ENCODE measurements around the gene OVOL3. TPM values are rescaled to one million over a fixed set of nuclear protein-coding genes. Genes with fewer than 3 reads are reported as not detected.
"Not testable (repeated sequence)": the region's sequence is repeated elsewhere in the genome, so short reads cannot be mapped to it uniquely, and the experiment has no call there.

OVOL3 gene
- total RNA-seq, 2 experiments from 2014 or later, result not detected

- POLR2A ChIA-PET, result no interaction called here
- Histone ChIP-seq H3K36me3 (ENCODE audit: insufficient read depth, low read length) (peaks cover 88% of the 10 kb centered on the region), H3K79me2 (ENCODE audit: insufficient read depth, low read depth, low read length) (no peaks in the 10 kb centered on the region), H4K20me1 (ENCODE audit: insufficient read depth, low read length) (no peaks in the 10 kb centered on the region), H3K27ac (ENCODE audit: low read depth, low read length, poor library complexity, severe bottlenecking) (no peak overlapping the region), H3K9me2 (ENCODE audit: insufficient read depth, low read length) (no peaks in the 10 kb centered on the region), H3K4me1 (ENCODE audit: insufficient read depth, low read length, poor library complexity, severe bottlenecking) (no peaks in the 10 kb centered on the region), H3K4me3 (ENCODE audit: low read depth, low read length, poor library complexity, severe bottlenecking) (no peak overlapping the region), H2AFZ (ENCODE audit: low read length) (no peak overlapping the region), H3K4me2 (ENCODE audit: low read length) (no peak overlapping the region), H3K9me3 (ENCODE audit: low read length) (no peaks in the 10 kb centered on the region)
- no TSS peak for BruUV-seq (replicated peaks)
- no peak for TF ChIP-seq CTCF (conservative IDR thresholded peaks at IDR 0.05; ENCODE audit: low read length)
- TF ChIP-seq EZH2phosphoT487 (IDR thresholded peaks at IDR 0.05; ENCODE audit: borderline replicate concordance, low read depth, low read length), result no peak
- DNase-seq (ENCODE audit: low spot score), result no peak
- intact Hi-C loops (cut with micrococcal nuclease; ENCODE audit: unreplicated experiment), result no loop called here
- CTCF ChIA-PET (ENCODE audit: unreplicated experiment), result no interaction called here
Measured at GRCh38 chr19:36067681-36068080, 43.3 kb upstream of the OVOL3 start.

- peaks cover 90% of the 10 kb centered on the region for H3K36me3 ChIP-seq (ENCODE audit: insufficient read depth, low read length)
- CTCF ChIA-PET (ENCODE audit: unreplicated experiment); intact Hi-C loops (cut with micrococcal nuclease; ENCODE audit: unreplicated experiment); H3K4me3 ChIP-seq (ENCODE audit: low read depth, low read length, poor library complexity, severe bottlenecking); H3K9me2 ChIP-seq (ENCODE audit: insufficient read depth, low read length); H3K4me2 ChIP-seq (ENCODE audit: low read length); DNase-seq (ENCODE audit: low spot score); BruUV-seq (replicated peaks); H4K20me1 ChIP-seq (ENCODE audit: insufficient read depth, low read length); H3K79me2 ChIP-seq (ENCODE audit: insufficient read depth, low read depth, low read length); POLR2A ChIA-PET; H3K27ac ChIP-seq (ENCODE audit: low read depth, low read length, poor library complexity, severe bottlenecking); H3K9me3 ChIP-seq (ENCODE audit: low read length); H2AFZ ChIP-seq (ENCODE audit: low read length); H3K4me1 ChIP-seq (ENCODE audit: insufficient read depth, low read length, poor library complexity, severe bottlenecking): not testable (repeated sequence)
Measured at GRCh38 chr19:36068810-36069499, 42.0 kb upstream of the OVOL3 start.

- Histone ChIP-seq H3K9me3 (ENCODE audit: low read length) (no peaks in the 10 kb centered on the region), H3K79me2 (ENCODE audit: insufficient read depth, low read depth, low read length) (no peaks in the 10 kb centered on the region), H4K20me1 (ENCODE audit: insufficient read depth, low read length) (no peaks in the 10 kb centered on the region), H3K4me1 (ENCODE audit: insufficient read depth, low read length, poor library complexity, severe bottlenecking) (no peaks in the 10 kb centered on the region), H3K4me3 (ENCODE audit: low read depth, low read length, poor library complexity, severe bottlenecking) (no peak overlapping the region), H3K9me2 (ENCODE audit: insufficient read depth, low read length) (no peaks in the 10 kb centered on the region), H3K4me2 (ENCODE audit: low read length) (no peak overlapping the region), H3K27ac (ENCODE audit: low read depth, low read length, poor library complexity, severe bottlenecking) (no peak overlapping the region), H3K36me3 (ENCODE audit: insufficient read depth, low read length) (peaks cover 92% of the 10 kb centered on the region), H2AFZ (ENCODE audit: low read length) (no peak overlapping the region)
- TF ChIP-seq CTCF (conservative IDR thresholded peaks at IDR 0.05; ENCODE audit: low read length), result no peak
- no peak for TF ChIP-seq EZH2phosphoT487 (IDR thresholded peaks at IDR 0.05; ENCODE audit: borderline replicate concordance, low read depth, low read length)
- ChIA-PET CTCF (ENCODE audit: unreplicated experiment) (no interaction called here), POLR2A (interaction anchor here (0.6 kb wide), 1 partner anchor 16 kb away, joined by 4 read pairs; no protein-coding TSS in a partner anchor)
- BruUV-seq (replicated peaks), result no TSS peak
- no peak for DNase-seq (ENCODE audit: low spot score)
- intact Hi-C loops (cut with micrococcal nuclease; ENCODE audit: unreplicated experiment), result no loop called here
Measured at GRCh38 chr19:36072081-36072480, 38.9 kb upstream of the OVOL3 start.

Measured in OCI-LY7 (cell line).